Cardiac fibroblast (primary cell): ENCODE data around the gene OXSR1.

Experiments
- DNase-seq, 2 donors: peaks; one replicate each; pipeline versions ENCODE4 v3.0.0 to v3.0.0-alpha.2; 2010; ENCODE audit warnings: low read depth in 2 of 2
- H3K4me3 ChIP-seq, 2 donors: replicated peaks in 1 of 2; 1 replicate in 1 of 2; 2 replicates in 1 of 2; pipeline ENCODE4 v1.5.1; 2011; ENCODE audit warnings: low read depth in 2 of 2, low read length in 2 of 2, mild to moderate bottlenecking in 2 of 2, moderate library complexity in 1 of 2
- CTCF ChIP-seq: IDR thresholded peaks from one replicate; pipeline ENCODE4 v1.5.1; 2011; ENCODE audit warnings: low read depth, mild to moderate bottlenecking, low read length, inconsistent platforms

Gene OXSR1

GRCh38 chr3:38140326-38141172 lies 24.8 kb upstream of the OXSR1 start:
- H3K4me3 ChIP-seq: no peak overlapping the region

GRCh38 chr3:38141173-38141951 lies 24.0 kb upstream of the OXSR1 start:
- TF ChIP-seq CTCF: no peak
- DNase-seq: no peak
- no peak overlapping the region for H3K4me3 ChIP-seq

More at GRCh38 chr3:38140326-38141172, 24.8 kb upstream of the OXSR1 start:
- no peak for DNase-seq
- TF ChIP-seq CTCF: no peak

GRCh38 chr3:38141952-38142273 lies 23.4 kb upstream of the OXSR1 start:
- H3K4me3 ChIP-seq: no peak overlapping the region
- no peak for TF ChIP-seq CTCF
- no peak for DNase-seq

- DNase-seq: no peak
- TF ChIP-seq CTCF: no peak
- H3K4me3 ChIP-seq: no peak overlapping the region
Observed at GRCh38 chr3:38142959-38143358, 22.4 kb upstream of the OXSR1 start.

GRCh38 chr3:38143511-38143910 lies 21.8 kb upstream of the OXSR1 start:
- no peak overlapping the region for H3K4me3 ChIP-seq
- DNase-seq: no peak
- TF ChIP-seq CTCF: no peak

- no peak for TF ChIP-seq CTCF
- DNase-seq: no peak
- no peak overlapping the region for H3K4me3 ChIP-seq
Observed at GRCh38 chr3:38146504-38146903, 18.8 kb upstream of the OXSR1 start.
